Nephron (organoid): ENCODE data around the gene TM4SF1.

Experiments
- H3K27ac Mint-ChIP-seq, 3 experiments: 2 replicates each; pipeline ENCODE4 v1.8.0; 2020; ENCODE audit warnings: mixed read lengths in 3 of 3, mild to moderate bottlenecking in 2 of 3, moderate library complexity in 1 of 3
- H3K27me3 Mint-ChIP-seq: 2 replicates; pipeline ENCODE4 v1.8.0; 2021; ENCODE audit warnings: low read depth, mild to moderate bottlenecking, moderate library complexity, mixed read lengths
- H3K36me3 Mint-ChIP-seq: 2 replicates; pipeline ENCODE4 v1.8.0; 2020; ENCODE audit warnings: low read depth, mixed read lengths
- H3K4me1 Mint-ChIP-seq: 2 replicates; pipeline ENCODE4 v1.8.0; 2020; ENCODE audit warnings: mixed read lengths
- H3K4me3 Mint-ChIP-seq, 3 experiments: 2 replicates each; pipeline ENCODE4 v1.8.0; 2020; ENCODE audit warnings: mild to moderate bottlenecking in 3 of 3, mixed read lengths in 3 of 3, moderate library complexity in 2 of 3
- H3K9me3 Mint-ChIP-seq: 2 replicates; pipeline ENCODE4 v1.8.0; 2020; ENCODE audit warnings: mixed read lengths
- CTCF ChIP-seq, 3 experiments: fragments of 200-600 bp; sonication (generic); IDR thresholded peaks; one replicate each; pipeline ENCODE4 v1.5.0; 2021; ENCODE audit warnings: antibody characterized with exemption in 3 of 3; ENCODE audit not compliant: unreplicated experiment in 3 of 3

Gene TM4SF1

GRCh38 chr3:149388001-149388440, 10.6 kb upstream of the TM4SF1 start:
- Mint-ChIP-seq H3K36me3 (no peaks in the 10 kb centered on the region), H3K27ac (peak overlapping the region in 2 of 3 experiments; percentile 91 to 93), H3K4me1 (peaks cover 19% of the 10 kb centered on the region), H3K9me3 (peaks cover 12% of the 10 kb centered on the region), H3K4me3 (no peak overlapping the region), H3K27me3 (no peaks in the 10 kb centered on the region)
- TF ChIP-seq CTCF (IDR thresholded peaks at IDR 0.05; ENCODE audit: unreplicated experiment in 3 of 3): no peak

GRCh38 chr3:149386299-149386606, 8.8 kb upstream of the TM4SF1 start:
- Mint-ChIP-seq H3K27ac (peak overlapping the region; percentile 87 to 93 (median 91)), H3K36me3 (peaks cover 5% of the 10 kb centered on the region), H3K4me1 (peaks cover 31% of the 10 kb centered on the region), H3K27me3 (no peaks in the 10 kb centered on the region), H3K9me3 (peaks cover 17% of the 10 kb centered on the region), H3K4me3 (no peak overlapping the region)
- TF ChIP-seq CTCF (IDR thresholded peaks at IDR 0.05; ENCODE audit: unreplicated experiment in 3 of 3): no peak

GRCh38 chr3:149385617-149386298, 8.3 kb upstream of the TM4SF1 start:
- Mint-ChIP-seq H3K27ac (peak overlapping the region; percentile 87 to 93 (median 91)), H3K27me3 (no peaks in the 10 kb centered on the region), H3K36me3 (peaks cover 7% of the 10 kb centered on the region), H3K4me3 (no peak overlapping the region), H3K4me1 (peaks cover 33% of the 10 kb centered on the region), H3K9me3 (peaks cover 16% of the 10 kb centered on the region)
- TF ChIP-seq CTCF (IDR thresholded peaks at IDR 0.05; ENCODE audit: unreplicated experiment in 3 of 3): no peak

- no peak overlapping the region for H3K4me3 Mint-ChIP-seq
- H3K9me3 Mint-ChIP-seq: peaks cover 15% of the 10 kb centered on the region
- peaks cover 33% of the 10 kb centered on the region for H3K4me1 Mint-ChIP-seq
- peaks cover 7% of the 10 kb centered on the region for H3K36me3 Mint-ChIP-seq
- H3K27me3 Mint-ChIP-seq: no peaks in the 10 kb centered on the region
- TF ChIP-seq CTCF (IDR thresholded peaks at IDR 0.05; ENCODE audit: unreplicated experiment in 3 of 3): no peak
- H3K27ac Mint-ChIP-seq: peak overlapping the region; percentile 26 to 93 (median 55)
Measured at GRCh38 chr3:149384911-149385321, 7.5 kb upstream of the TM4SF1 start.

- H3K9me3 Mint-ChIP-seq: peaks cover 13% of the 10 kb centered on the region
- H3K27ac Mint-ChIP-seq: peak overlapping the region in 1 of 3 experiments; percentile 50
- peaks cover 7% of the 10 kb centered on the region for H3K36me3 Mint-ChIP-seq
- no peak overlapping the region for H3K4me3 Mint-ChIP-seq
- TF ChIP-seq CTCF (IDR thresholded peaks at IDR 0.05; ENCODE audit: unreplicated experiment in 3 of 3): no peak
- H3K4me1 Mint-ChIP-seq: peaks cover 33% of the 10 kb centered on the region
- H3K27me3 Mint-ChIP-seq: no peaks in the 10 kb centered on the region
Measured at GRCh38 chr3:149384167-149384566, 6.7 kb upstream of the TM4SF1 start.

GRCh38 chr3:149383703-149384102, 6.3 kb upstream of the TM4SF1 start:
- Mint-ChIP-seq H3K4me3 (no peak overlapping the region), H3K36me3 (peaks cover 11% of the 10 kb centered on the region), H3K9me3 (peaks cover 15% of the 10 kb centered on the region), H3K4me1 (peaks cover 35% of the 10 kb centered on the region), H3K27ac (peak overlapping the region in 2 of 3 experiments; percentile 26 to 30), H3K27me3 (no peaks in the 10 kb centered on the region)
- no peak for TF ChIP-seq CTCF (IDR thresholded peaks at IDR 0.05; ENCODE audit: unreplicated experiment in 3 of 3)
